Thoracic aorta (tissue), 2 donors: Measurements from ENCODE around the gene LAMTOR5. TPM values are rescaled to one million over a fixed set of nuclear protein-coding genes. Genes with fewer than 3 reads are reported as not detected.

Source experiments
- ATAC-seq: fragments of 150-250 bp; one replicate; pipeline ENCODE4 v1.8.0; 2017; ENCODE audit warnings: low read depth; ENCODE audit not compliant: insufficient number of reproducible peaks, low FRiP score
- DNase-seq: peaks from one replicate; pipeline ENCODE4 v3.0.0-alpha.2; 2020; ENCODE audit warnings: low spot score
- H3K27ac ChIP-seq, 2 donors: fragments of 200-600 bp; sonication (generic); 1 replicate in 1 of 2; 2 replicates in 1 of 2; pipeline ENCODE4 v1.5.1; 2016; ENCODE audit warnings: mild to moderate bottlenecking in 2 of 2, moderate library complexity in 2 of 2
- H3K27me3 ChIP-seq: fragments of 200-600 bp; sonication (generic); replicated peaks from 2 replicates; pipeline ENCODE4 v1.6.0; 2016; ENCODE audit warnings: mild to moderate bottlenecking; ENCODE audit not compliant: insufficient read depth
- H3K36me3 ChIP-seq: fragments of 200-600 bp; sonication (generic); one replicate; pipeline ENCODE4 v1.5.1; 2016
- H3K4me1 ChIP-seq, 2 donors: fragments of 200-600 bp; sonication (generic); 1 replicate in 1 of 2; 2 replicates in 1 of 2; pipeline versions ENCODE4 v1.5.1 to v1.6.0; 2016; ENCODE audit warnings: low read depth in 2 of 2, mild to moderate bottlenecking in 1 of 2; ENCODE audit not compliant: control insufficient read depth in 1 of 2
- H3K4me3 ChIP-seq: fragments of 200-600 bp; sonication (generic); 2 replicates; pipeline ENCODE4 v1.5.1; 2016; ENCODE audit warnings: mild to moderate bottlenecking
- H3K9me3 ChIP-seq: fragments of 200-600 bp; sonication (generic); 2 replicates; pipeline ENCODE4 v1.5.1; 2016
- CTCF ChIP-seq: fragments of 200-600 bp; sonication (generic); IDR thresholded peaks from one replicate; pipeline ENCODE4 v1.5.1; 2019; ENCODE audit warnings: antibody characterized with exemption
- total RNA-seq, 2 donors: library from RNA; depleted of rRNA; stranded (reverse); fragments of >200 nt; gene quantifications; one replicate each; pipeline versions ENCODE4 v1.1.0 to v1.2.3, GENCODE V29; 2016

LAMTOR5 gene
- total RNA-seq, 2 donors from 2014 or later: 76.6 to 95.2 TPM

DNA sequence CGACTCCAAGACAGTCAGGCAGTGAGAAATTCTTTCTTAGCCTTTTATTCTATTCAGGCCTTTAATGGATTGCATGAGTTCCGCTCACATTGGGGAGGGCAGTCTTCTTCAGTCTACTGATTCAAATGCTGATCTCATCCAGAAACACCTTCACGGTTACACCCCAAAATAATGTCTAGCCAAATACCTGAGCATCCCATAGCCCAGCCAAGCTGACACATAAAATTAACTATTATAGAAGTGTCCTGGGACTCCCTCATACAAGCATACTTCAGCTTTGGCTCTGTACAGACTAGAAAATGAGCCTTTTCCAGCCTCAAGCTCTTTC is 13.0 kb downstream of the LAMTOR5 start:
- H3K4me3 ChIP-seq: no peak overlapping the region
- H3K9me3 ChIP-seq: no peaks in the 10 kb centered on the region
- H3K36me3 ChIP-seq: peaks cover 1% of the 10 kb centered on the region
- DNase-seq (no peak), ATAC-seq (no peak)
- peaks cover 0 to 10% of the 10 kb centered on the region in 2 donors for H3K4me1 ChIP-seq
- H3K27me3 ChIP-seq: no peaks in the 10 kb centered on the region
- no peak overlapping the region for H3K27ac ChIP-seq
- TF ChIP-seq CTCF: no peak

GRCh38 chr1:110393691-110394492 is 13.6 kb downstream of the LAMTOR5 start:
- no peak for DNase-seq
- no peaks in the 10 kb centered on the region for H3K36me3 ChIP-seq
- no peak for ATAC-seq
- no peak overlapping the region for H3K4me3 ChIP-seq
- no peaks in the 10 kb centered on the region for H3K9me3 ChIP-seq
- H3K4me1 ChIP-seq: peaks cover 0 to 16% of the 10 kb centered on the region in 2 donors
- TF ChIP-seq CTCF: no peak
- no peak overlapping the region for H3K27ac ChIP-seq
- no peaks in the 10 kb centered on the region for H3K27me3 ChIP-seq

DNA sequence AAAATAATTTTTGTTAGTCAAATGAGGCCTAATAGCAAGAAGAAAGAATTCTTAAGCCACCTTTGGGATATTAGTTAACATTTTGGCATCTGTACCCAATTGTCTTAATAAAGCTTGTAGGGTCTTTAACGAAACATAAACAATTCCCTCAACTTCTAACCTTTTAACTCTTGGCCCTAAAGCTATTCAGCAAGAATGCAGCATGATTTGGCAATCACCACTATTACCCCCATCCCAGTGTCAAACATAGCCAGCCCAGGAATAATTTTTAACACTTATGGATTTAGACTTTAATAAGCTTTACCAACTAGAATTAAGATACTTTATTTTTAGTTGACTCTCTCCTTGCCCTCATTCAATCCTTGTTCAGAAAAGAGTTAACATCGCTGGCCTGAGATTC is 14.2 kb downstream of the LAMTOR5 start:
- H3K36me3 ChIP-seq: no peaks in the 10 kb centered on the region
- H3K27me3 ChIP-seq: no peaks in the 10 kb centered on the region
- peaks cover 0 to 21% of the 10 kb centered on the region in 2 donors for H3K4me1 ChIP-seq
- H3K9me3 ChIP-seq: no peaks in the 10 kb centered on the region
- no peak for DNase-seq
- no peak overlapping the region for H3K4me3 ChIP-seq
- ATAC-seq: no peak
- H3K27ac ChIP-seq: no peak overlapping the region
- no peak for TF ChIP-seq CTCF

- no peaks in the 10 kb centered on the region for H3K27me3 ChIP-seq
- no peak for DNase-seq
- peaks cover 0 to 21% of the 10 kb centered on the region in 2 donors for H3K4me1 ChIP-seq
- H3K9me3 ChIP-seq: no peaks in the 10 kb centered on the region
- no peak for TF ChIP-seq CTCF
- no peaks in the 10 kb centered on the region for H3K36me3 ChIP-seq
- H3K27ac ChIP-seq: peak within 1 kb of the TSS; percentile 60 to 72
- H3K4me3 ChIP-seq: peak within 1 kb of the TSS; percentile 70
- peak; percentile 71 for ATAC-seq
Observed at GRCh38 chr1:110390692-110391245, 16.7 kb downstream of the LAMTOR5 start, which contains the start of gene SLC16A4. TSS of gene SLC16A4 (minus strand) at chr1:110391026. CDS start at chr1:110389323, 1,703 bp downstream.

DNA sequence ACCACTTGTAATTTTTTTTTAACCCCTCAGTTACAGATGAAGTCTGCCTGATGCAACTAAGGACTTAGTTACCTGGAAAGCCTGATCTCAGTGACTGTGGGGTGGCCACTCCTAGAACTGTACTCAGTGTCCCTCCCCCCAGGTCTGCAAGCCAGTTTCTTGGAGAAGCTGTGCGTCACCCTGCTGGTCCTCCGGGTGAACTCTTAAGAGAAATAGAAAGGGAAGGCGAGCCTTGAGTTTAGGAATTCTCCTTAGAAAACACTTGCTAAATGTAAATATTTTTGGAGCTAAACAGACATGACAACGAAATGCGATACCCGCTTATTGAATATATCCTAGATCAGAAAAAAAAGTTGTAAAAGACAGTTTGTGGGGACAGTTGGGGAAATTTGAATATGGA is 17.4 kb downstream of the LAMTOR5 start:
- Histone ChIP-seq H3K36me3 (no peaks in the 10 kb centered on the region), H3K4me1 (peaks cover 0 to 21% of the 10 kb centered on the region in 2 donors), H3K4me3 (peak overlapping the region; percentile 70), H3K27me3 (no peaks in the 10 kb centered on the region), H3K27ac (peak overlapping the region; percentile 60 to 72), H3K9me3 (no peaks in the 10 kb centered on the region)
- DNase-seq (no peak), ATAC-seq (peak; percentile 78)
- peak; percentile 26 for TF ChIP-seq CTCF
